Tibial artery (tissue), 4 donors: ENCODE data around the gene KLHL29.
"Not testable (repeated sequence)": the region's sequence is repeated elsewhere in the genome, so short reads cannot be mapped to it uniquely, and the experiment has no call there.

Experiments used
- DNase-seq, 2 donors: peaks; one replicate each; pipeline ENCODE4 v3.0.0-alpha.2; 2019
- H3K27ac ChIP-seq, 2 donors: fragments of 200-600 bp; sonication (generic) in 1 of 2; 1 replicate in 1 of 2; 2 replicates in 1 of 2; pipeline ENCODE4 v1.5.1; 2018 to 2019; ENCODE audit warnings: mild to moderate bottlenecking in 1 of 2
- H3K27me3 ChIP-seq, 2 donors: fragments of 200-600 bp; sonication (generic) in 1 of 2; one replicate each; pipeline versions ENCODE4 v1.5.1 to v1.6.0; 2016 to 2019
- H3K36me3 ChIP-seq, 3 donors: fragments of 200-600 bp; sonication (generic) in 2 of 3; one replicate each; pipeline ENCODE4 v1.5.1; 2016 to 2019; ENCODE audit warnings: mild to moderate bottlenecking in 2 of 3
- H3K4me1 ChIP-seq, 4 donors: fragments of 200-600 bp; sonication (generic) in 2 of 4; 1 replicate in 3 of 4; 2 replicates in 1 of 4; pipeline ENCODE4 v1.5.1; 2016 to 2019
- H3K4me3 ChIP-seq, 2 donors: fragments of 200-600 bp; sonication (generic) in 1 of 2; 1 replicate in 1 of 2; 2 replicates in 1 of 2; pipeline ENCODE4 v1.5.1; 2018 to 2019; ENCODE audit warnings: mild to moderate bottlenecking in 2 of 2
- H3K9me3 ChIP-seq, 3 donors: fragments of 200-600 bp; sonication (generic) in 1 of 3; one replicate each; pipeline ENCODE4 v1.5.1; 2016 to 2019
- CTCF ChIP-seq, 2 experiments: fragments of 200-600 bp in 1 of 2; fragments of 450-650 bp in 1 of 2; IDR thresholded peaks; one replicate each; pipeline ENCODE4 v1.5.1; 2017 to 2019; ENCODE audit warnings: antibody characterized with exemption in 2 of 2, mild to moderate bottlenecking in 1 of 2, moderate library complexity in 1 of 2
- intact Hi-C: fragments of 100-400 bp; cut with DNase I; formaldehyde crosslinking; loops from one replicate; pipeline ENCODE4 v1.15.0; 2023; ENCODE audit warnings: low total_unique reads

The KLHL29 gene

GRCh38 chr2:23387845-23388244 is 2.9 kb downstream of the KLHL29 start:
- H3K9me3 ChIP-seq: no peaks in the 10 kb centered on the region
- H3K27ac ChIP-seq: no peak overlapping the region
- no peak for TF ChIP-seq CTCF (IDR thresholded peaks at IDR 0.05)
- no peaks in the 10 kb centered on the region for H3K36me3 ChIP-seq
- no peaks in the 10 kb centered on the region for H3K27me3 ChIP-seq
- no peak for DNase-seq
- H3K4me1 ChIP-seq: peaks cover 0 to 11% (median 3%) of the 10 kb centered on the region in 4 donors
- intact Hi-C loops: loop anchor here (5.0 to 10.0 kb wide), 2 partner anchors 109 to 237 kb away; no protein-coding TSS in a partner anchor
- H3K4me3 ChIP-seq: no peak overlapping the region

- no peaks in the 10 kb centered on the region for H3K36me3 ChIP-seq
- intact Hi-C loops: loop anchor here (5.0 to 10.0 kb wide), 2 partner anchors 109 to 237 kb away; no protein-coding TSS in a partner anchor
- peaks cover 0 to 11% (median 3%) of the 10 kb centered on the region in 4 donors for H3K4me1 ChIP-seq
- no peaks in the 10 kb centered on the region for H3K9me3 ChIP-seq
- H3K4me3 ChIP-seq: no peak overlapping the region
- H3K27me3 ChIP-seq: no peaks in the 10 kb centered on the region
- DNase-seq: no peak
- no peak overlapping the region for H3K27ac ChIP-seq
- TF ChIP-seq CTCF (IDR thresholded peaks at IDR 0.05): no peak
Measured at GRCh38 chr2:23388294-23388693, 3.3 kb downstream of the KLHL29 start.

- no peaks in the 10 kb centered on the region for H3K27me3 ChIP-seq
- no peak for TF ChIP-seq CTCF (IDR thresholded peaks at IDR 0.05)
- no peaks in the 10 kb centered on the region for H3K36me3 ChIP-seq
- H3K4me3 ChIP-seq: no peak overlapping the region
- intact Hi-C loops: loop anchor here (5.0 to 10.0 kb wide), 2 partner anchors 108 to 236 kb away; no protein-coding TSS in a partner anchor
- peaks cover 0 to 11% (median 3%) of the 10 kb centered on the region in 4 donors for H3K4me1 ChIP-seq
- no peak overlapping the region for H3K27ac ChIP-seq
- no peak for DNase-seq
- H3K9me3 ChIP-seq: no peaks in the 10 kb centered on the region
Measured at GRCh38 chr2:23388756-23389514, 4.0 kb downstream of the KLHL29 start.

- no peak for DNase-seq
- Histone ChIP-seq H3K4me1 (peaks cover 0 to 9% (median 4%) of the 10 kb centered on the region in 4 donors), H3K9me3 (no peaks in the 10 kb centered on the region), H3K27me3 (no peaks in the 10 kb centered on the region), H3K4me3 (no peak overlapping the region), H3K27ac (no peak overlapping the region), H3K36me3 (no peaks in the 10 kb centered on the region)
- intact Hi-C loops: no loop called here
- TF ChIP-seq CTCF (IDR thresholded peaks at IDR 0.05): no peak
Measured at GRCh38 chr2:23390152-23390551, 5.2 kb downstream of the KLHL29 start.

GRCh38 chr2:23391237-23391736 is 6.3 kb downstream of the KLHL29 start:
- H3K27me3 ChIP-seq, H3K9me3 ChIP-seq, H3K4me1 ChIP-seq, intact Hi-C loops, H3K36me3 ChIP-seq, DNase-seq, H3K4me3 ChIP-seq, H3K27ac ChIP-seq: not testable (repeated sequence)

- peaks cover 0 to 3% (median 0%) of the 10 kb centered on the region in 4 donors for H3K4me1 ChIP-seq
- no peaks in the 10 kb centered on the region for H3K36me3 ChIP-seq
- TF ChIP-seq CTCF (IDR thresholded peaks at IDR 0.05): no peak
- intact Hi-C loops: no loop called here
- no peak for DNase-seq
- H3K27me3 ChIP-seq: no peaks in the 10 kb centered on the region
- no peak overlapping the region for H3K4me3 ChIP-seq
- H3K27ac ChIP-seq: no peak overlapping the region
- no peaks in the 10 kb centered on the region for H3K9me3 ChIP-seq
Measured at GRCh38 chr2:23393722-23394121, 8.7 kb downstream of the KLHL29 start.
